GM19463 (cell line): ENCODE measurements around the gene UPF3A.
"Not testable (repeated sequence)": the region's sequence is repeated elsewhere in the genome, so short reads cannot be mapped to it uniquely, and the experiment has no call there.

ENCODE experiments used
- ATAC-seq: cut with Tn5 transposase; IDR thresholded peaks from one replicate; pipeline ENCODE4 v1.9.1; 2021; ENCODE audit warnings: mild to moderate bottlenecking, moderate library complexity; ENCODE audit not compliant: unreplicated experiment

Gene UPF3A

GRCh38 chr13:114281351-114282040 lies at the start of gene UPF3A:
UPF3A (plus strand) TSS chr13:114281601; CDS start chr13:114281640, 39 bp downstream.
- peak; percentile 73 for ATAC-seq

GRCh38 chr13:114231886-114232285 lies 49.5 kb upstream of the UPF3A start:
- ATAC-seq = no peak

GRCh38 chr13:114234266-114234644 lies 47.1 kb upstream of the UPF3A start:
- ATAC-seq = no peak

GRCh38 chr13:114234645-114235421 lies 46.6 kb upstream of the UPF3A start, which contains the start of gene CDC16:
CDC16 (plus strand) TSS chr13:114234897; CDS start chr13:114235085, 188 bp downstream.
- ATAC-seq = peak; percentile 87

- no peak for ATAC-seq
Measured at GRCh38 chr13:114235697-114236096, 45.7 kb upstream of the UPF3A start.

DNA sequence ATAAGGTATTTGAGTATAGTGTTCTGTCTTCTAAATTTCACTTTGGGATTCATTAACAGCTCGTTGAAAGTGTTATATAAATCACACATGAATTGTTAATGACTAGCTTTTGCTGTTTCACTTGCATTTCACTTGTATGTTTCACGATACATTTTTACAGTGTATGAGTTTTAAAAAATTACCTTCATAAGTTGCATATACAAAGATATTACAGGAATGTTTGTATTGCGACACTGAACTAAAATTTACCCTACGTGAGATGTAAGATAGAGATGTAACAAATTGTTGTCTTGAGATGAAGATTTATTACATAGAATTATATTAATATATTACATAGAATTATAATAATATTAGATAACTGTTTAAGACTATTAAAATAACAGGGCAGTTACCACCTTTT lies 45.2 kb upstream of the UPF3A start:
- no peak for ATAC-seq

DNA sequence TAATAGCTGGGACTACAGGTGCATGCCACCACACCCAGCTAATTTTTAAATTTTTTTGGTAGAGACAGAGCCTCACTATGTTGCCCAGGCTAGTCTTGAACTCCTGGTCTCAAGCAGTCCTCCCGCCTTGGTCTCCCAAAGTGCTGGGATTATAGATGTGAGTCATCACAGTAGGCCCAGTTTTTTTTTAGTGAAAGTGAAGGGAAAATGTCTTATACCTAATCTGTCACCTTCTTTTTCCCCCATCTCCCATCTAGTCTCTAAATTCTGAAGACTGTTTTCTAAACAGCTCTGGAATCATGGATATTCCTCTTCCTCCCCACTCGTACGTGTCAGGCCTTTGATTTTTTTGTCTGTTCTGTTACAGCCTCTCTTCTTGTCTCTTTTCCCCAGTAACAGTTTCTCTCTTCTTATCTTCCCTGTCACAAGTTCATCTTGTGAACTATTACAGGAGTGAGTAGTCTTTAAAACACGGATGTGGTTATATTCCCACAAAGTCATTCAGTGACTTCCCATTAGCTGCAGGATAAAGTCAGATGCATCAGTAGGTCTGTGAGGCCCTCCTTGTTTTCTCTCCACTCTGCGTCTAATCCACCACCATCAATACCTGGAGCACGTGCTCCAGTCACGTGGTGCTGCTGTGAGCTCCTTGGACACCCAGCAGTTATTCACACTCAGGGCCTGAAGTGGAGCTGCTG lies 43.8 kb upstream of the UPF3A start:
- no peak for ATAC-seq

DNA sequence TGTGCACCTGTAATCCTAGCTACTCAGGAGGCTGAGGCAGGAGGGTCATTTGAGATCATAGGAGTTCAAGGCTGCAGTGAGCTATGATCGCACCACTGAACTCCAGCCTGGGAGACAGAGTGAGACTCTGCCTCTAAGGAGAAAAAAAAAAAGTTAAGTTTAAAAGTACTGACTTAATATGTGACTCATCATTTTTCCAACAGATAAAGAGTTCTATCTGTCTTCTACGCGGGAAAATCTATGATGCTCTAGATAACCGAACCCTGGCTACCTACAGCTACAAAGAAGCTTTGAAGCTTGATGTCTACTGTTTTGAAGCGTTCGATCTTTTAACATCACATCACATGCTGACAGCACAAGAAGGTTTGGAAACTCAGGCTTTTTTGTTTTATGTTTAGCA lies 39.5 kb upstream of the UPF3A start:
- no peak for ATAC-seq

- ATAC-seq = no peak
Measured at GRCh38 chr13:114243971-114244370, 37.4 kb upstream of the UPF3A start.

- ATAC-seq = no peak
Measured at GRCh38 chr13:114244637-114245036, 36.8 kb upstream of the UPF3A start.

GRCh38 chr13:114248011-114248410 lies 33.4 kb upstream of the UPF3A start:
- ATAC-seq = no peak

DNA sequence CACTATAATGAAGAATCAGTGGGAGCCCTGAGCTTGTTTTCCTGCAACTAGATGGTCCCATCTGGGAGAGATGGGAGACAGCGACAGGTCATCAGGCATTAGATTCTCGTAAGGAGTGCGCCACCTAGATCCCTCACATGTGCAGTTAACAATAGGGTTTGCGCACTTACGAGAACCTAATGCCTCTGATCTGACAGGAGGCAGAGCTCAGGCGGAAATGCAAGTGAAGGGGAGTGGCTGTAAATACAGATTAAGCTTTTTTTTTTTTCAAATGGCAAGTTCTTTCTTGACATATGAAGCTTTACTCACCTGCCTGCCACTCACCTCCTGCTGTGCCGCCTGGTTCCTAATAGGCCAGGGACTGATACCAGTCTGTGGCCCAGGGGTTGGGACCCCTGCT lies 32.3 kb upstream of the UPF3A start:
- ATAC-seq = no peak

DNA sequence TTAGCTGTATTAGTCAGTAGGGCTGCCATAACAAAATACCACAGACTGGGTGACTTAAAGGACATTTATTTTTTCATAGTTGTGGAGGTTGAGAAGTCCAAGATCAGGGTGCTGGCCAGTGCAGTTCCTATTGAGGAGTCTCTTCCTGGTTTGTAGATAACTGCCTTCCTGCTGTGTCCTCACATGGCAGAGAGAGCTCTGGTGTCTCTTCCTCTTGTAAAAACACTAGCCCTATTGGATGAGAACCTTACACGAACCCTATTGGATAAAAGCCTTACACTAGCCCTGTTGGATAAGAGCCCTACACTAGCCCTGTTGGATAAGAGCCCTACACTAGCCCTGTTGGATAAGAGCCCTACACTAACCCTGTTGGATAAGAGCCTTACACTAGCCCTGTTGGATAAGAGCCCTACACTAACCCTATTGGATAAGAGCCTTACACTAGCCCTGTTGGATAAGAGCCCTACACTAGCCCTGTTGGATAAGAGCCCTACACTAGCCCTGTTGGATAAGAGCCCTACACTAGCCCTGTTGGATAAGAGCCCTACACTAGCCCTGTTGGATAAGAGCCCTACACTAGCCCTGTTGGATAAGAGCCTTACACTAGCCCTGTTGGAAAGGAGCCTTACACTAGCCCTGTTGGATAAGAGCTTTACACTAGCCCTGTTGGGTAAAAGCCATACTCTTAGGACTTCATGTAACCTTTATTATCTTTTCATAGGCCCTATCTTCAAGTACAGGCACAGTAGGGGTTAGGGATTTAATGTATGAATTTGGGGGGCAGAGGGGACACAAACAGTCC lies 29.6 kb upstream of the UPF3A start:
- ATAC-seq = not testable (repeated sequence)

DNA sequence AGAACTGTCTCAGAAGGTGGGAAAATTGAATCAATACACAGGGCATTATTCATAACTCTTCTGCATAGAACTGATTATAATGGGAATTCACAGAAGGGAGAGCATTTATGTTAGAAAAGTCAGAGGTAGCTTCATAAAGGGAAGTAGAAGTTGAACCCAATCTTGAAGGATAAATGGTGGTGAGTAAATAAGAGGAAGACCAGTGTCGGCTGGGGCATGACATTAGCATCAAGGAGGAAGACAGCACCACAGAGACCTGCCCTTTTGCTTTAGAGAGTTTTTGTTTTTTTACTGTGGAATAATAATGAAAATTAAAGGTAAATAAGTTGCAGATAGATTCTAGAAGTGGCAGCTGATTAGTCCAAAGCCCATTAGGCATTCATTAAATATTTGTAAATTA lies 24.9 kb upstream of the UPF3A start:
- ATAC-seq = no peak

DNA sequence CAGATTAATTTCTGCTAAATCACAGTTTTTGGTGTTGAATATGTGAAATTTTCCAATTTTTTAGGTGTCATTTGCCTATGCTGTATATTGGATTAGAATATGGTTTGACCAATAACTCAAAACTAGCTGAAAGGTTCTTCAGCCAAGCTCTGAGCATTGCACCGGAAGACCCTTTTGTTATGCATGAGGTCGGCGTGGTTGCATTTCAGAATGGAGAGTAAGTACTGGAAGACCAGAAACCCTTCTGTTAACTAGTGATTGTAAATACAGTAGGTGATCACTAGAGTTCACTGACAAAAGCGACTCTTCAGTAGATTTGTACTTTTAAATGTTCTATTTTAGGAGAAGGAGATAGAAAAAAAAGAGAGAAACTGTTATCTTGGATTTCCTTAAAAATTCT lies 24.4 kb upstream of the UPF3A start:
- ATAC-seq = no peak

- no peak for ATAC-seq
Measured at GRCh38 chr13:114258589-114258988, 22.8 kb upstream of the UPF3A start.

DNA sequence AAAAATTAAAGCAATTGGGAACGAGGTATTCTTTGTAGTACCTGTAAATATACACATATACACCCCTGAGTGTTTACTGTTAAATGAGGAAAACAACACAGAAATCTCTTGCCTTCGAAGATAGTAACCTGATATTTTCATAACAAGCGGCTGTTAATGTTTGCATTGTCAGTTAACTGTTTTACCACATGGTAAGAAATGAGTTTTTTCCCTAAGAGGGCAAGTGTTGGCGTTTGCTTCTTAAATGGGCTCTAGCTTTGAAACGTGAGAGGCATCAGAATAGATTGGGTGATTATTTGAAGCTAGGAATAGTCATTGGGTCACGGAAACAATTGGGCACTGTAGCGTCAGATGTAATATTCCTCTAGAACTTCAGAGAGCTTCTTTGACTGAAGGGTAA lies 22.0 kb upstream of the UPF3A start:
- no peak for ATAC-seq

GRCh38 chr13:114259974-114260373 lies 21.4 kb upstream of the UPF3A start:
- ATAC-seq = no peak

DNA sequence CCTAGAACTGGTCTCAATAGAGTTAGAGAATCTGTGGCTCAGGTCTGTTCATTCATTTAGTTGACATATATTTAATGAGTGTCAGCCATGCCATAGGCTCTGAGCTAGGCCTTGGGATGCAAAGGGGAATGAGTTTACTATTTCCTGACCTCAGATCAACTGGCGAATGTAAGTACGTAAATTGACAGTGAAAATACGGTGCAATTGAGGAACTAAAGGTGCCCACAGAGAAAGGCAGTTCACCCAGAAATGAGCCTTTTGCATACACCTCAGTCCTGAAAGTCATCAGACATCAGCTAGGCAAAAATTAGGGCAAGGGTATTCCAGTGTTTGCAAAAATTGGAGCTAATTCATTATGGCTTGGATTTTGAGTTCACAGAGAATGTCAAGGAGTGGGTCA lies 20.6 kb upstream of the UPF3A start:
- no peak for ATAC-seq

- ATAC-seq = no peak
Measured at GRCh38 chr13:114261328-114261965, 20.0 kb upstream of the UPF3A start.
